ENCODE results near the gene SENP3.

The SENP3 gene

DNA sequence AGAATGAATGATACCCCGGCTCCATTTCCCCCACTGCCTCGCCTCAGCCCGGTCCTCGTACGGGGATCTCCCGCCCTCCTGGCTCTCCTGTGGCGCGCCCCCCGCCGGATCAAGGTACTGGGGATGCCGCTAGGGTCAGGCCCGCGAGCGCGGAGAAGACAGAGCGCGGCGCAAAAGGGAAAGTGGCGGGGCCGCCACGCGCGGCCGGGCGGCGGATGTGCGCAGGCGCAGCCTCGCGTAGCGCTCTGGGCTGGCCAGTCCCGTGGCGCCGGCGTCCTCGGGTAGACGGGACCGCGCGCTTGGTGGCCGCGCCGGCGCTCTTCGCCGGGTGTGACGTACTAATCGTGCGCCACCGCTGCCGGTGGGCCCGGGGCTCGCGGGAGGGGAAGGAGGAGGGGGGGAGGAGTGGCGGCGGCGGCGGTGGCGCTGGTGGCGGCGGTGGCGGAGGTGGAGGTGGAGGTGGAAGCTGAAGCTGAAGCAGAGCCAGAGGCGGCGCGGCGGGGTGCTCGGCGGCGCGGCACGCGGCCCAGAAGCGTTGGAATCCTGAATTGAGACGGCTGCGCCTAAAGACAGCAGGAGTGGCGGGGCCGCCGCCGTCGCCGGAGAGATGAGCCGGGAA, at the start of gene SENP3:
TSS of gene SENP3 (plus strand) at position 331 of the 619 bp plus-strand sequence. CDS start 1,158 bp downstream, outside the sequence.
- DNase-seq (ENCODE audit: low spot score) = peak; percentile 89

DNA sequence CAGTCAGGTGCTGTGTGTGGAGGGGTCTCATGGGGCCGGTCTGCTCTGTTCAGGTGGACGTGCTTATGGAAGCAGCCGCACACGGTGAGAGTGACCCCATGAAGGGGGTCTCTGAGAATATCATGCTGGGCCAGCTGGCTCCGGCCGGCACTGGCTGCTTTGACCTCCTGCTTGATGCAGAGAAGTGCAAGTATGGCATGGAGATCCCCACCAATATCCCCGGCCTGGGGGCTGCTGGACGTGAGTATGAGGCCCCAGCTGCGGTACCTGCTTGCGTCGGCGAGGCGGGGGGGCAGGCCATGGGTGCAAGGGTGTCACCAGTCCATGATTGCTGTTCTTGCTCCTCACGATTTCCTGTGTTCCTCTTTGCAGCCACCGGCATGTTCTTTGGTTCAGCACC, 49.6 kb upstream of the SENP3 start:
- no peak for DNase-seq (ENCODE audit: low spot score)

DNA sequence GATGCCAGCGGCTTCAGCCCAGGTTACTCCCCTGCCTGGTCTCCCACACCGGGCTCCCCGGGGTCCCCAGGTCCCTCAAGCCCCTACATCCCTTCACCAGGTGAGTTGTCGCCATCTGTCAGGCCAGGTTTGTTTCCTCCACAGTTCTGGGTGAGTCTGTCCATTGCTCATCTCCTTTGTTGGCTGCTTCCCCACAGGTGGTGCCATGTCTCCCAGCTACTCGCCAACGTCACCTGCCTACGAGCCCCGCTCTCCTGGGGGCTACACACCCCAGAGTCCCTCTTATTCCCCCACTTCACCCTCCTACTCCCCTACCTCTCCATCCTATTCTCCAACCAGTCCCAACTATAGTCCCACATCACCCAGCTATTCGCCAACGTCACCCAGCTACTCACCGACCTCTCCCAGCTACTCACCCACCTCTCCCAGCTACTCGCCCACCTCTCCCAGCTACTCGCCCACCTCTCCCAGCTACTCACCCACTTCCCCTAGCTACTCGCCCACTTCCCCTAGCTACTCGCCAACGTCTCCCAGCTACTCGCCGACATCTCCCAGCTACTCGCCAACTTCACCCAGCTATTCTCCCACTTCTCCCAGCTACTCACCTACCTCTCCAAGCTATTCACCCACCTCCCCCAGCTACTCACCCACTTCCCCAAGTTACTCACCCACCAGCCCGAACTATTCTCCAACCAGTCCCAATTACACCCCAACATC, 48.7 kb upstream of the SENP3 start:
- DNase-seq (ENCODE audit: low spot score) = no peak

DNA sequence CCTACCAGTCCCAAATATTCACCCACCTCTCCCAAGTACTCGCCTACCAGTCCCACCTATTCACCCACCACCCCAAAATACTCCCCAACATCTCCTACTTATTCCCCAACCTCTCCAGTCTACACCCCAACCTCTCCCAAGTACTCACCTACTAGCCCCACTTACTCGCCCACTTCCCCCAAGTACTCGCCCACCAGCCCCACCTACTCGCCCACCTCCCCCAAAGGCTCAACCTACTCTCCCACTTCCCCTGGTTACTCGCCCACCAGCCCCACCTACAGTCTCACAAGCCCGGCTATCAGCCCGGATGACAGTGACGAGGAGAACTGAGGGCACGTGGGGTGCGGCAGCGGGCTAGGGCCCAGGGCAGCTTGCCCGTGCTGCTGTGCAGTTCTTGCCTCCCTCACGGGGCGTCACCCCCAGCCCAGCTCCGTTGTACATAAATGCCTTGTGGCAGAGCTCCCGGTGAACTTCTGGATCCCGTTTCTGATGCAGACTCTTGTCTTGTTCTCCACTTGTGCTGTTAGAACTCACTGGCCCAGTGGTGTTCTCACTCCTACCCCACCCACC, 47.8 kb upstream of the SENP3 start:
- no peak for DNase-seq (ENCODE audit: low spot score)

DNA sequence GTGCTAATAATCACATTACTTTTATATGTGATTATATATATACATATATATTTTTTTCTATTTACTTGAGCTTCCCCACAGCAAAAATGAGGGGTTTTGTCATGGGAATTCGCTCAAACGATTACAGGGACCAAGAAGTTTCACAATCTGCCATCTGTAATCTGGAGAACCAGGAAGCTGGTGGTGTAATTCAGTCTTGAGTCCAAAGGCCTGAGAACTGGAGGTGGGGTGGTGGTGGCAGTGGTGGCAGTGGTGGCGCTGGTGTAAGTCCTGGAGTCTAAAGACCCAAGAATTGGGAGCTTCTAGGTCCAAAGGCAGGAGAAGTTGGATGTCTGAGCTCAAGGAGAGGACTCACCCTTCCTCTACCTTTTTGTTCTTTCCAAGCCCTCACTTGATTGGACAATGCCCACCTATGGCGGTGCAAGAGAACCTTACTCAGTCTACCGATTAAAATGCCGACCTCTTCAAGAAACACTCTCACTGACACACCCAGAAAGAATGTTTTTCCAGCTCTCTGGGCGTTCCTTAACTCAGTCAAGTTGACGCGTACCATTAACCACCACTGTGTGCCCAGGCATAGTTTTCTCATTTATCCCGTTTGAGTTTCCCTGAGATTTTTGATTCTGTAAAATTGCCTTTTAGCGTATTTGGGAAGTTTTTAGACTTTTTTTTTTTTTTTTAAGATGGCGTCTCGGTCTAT, 45.7 kb upstream of the SENP3 start:
- DNase-seq (ENCODE audit: low spot score) = no peak

DNA sequence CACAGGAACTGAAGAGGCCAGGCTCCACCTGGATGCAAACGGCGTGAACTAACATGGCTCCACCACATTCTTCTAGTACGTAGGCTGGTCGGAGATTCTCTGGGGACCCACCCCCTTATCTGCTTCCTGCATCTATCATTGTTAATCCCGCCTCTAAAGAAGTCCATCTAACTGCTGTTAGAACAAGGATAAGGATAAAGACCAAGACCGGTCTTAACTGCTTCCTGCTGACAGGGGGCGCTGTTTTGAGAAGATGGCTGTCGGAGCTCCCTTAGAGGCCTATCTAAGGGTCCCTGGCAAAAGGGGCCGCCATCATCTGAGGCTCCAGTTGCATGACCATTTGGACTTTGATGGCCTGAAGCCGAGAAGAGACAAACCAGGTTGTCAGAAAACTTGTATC, 38.7 kb upstream of the SENP3 start:
- DNase-seq (ENCODE audit: low spot score) = no peak

DNA sequence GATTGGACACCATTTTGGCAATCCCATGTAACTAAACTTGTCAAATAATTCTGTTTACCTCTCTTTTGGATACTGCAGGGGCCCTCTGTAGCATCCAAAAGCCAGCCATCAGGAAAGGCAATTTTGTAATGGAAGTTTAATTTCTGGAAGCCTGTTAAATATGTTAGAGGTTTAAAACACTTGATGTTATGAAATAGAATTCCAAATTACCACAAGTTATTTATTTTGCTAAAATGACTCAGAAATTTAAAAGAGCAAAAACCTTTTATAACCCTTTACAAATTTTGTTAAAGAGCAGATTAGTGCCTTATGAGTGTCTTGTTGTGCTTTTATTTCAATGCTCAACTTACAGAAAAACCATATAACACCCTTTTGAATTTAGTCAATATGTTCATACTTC, 32.9 kb upstream of the SENP3 start:
- DNase-seq (ENCODE audit: low spot score) = no peak

DNA sequence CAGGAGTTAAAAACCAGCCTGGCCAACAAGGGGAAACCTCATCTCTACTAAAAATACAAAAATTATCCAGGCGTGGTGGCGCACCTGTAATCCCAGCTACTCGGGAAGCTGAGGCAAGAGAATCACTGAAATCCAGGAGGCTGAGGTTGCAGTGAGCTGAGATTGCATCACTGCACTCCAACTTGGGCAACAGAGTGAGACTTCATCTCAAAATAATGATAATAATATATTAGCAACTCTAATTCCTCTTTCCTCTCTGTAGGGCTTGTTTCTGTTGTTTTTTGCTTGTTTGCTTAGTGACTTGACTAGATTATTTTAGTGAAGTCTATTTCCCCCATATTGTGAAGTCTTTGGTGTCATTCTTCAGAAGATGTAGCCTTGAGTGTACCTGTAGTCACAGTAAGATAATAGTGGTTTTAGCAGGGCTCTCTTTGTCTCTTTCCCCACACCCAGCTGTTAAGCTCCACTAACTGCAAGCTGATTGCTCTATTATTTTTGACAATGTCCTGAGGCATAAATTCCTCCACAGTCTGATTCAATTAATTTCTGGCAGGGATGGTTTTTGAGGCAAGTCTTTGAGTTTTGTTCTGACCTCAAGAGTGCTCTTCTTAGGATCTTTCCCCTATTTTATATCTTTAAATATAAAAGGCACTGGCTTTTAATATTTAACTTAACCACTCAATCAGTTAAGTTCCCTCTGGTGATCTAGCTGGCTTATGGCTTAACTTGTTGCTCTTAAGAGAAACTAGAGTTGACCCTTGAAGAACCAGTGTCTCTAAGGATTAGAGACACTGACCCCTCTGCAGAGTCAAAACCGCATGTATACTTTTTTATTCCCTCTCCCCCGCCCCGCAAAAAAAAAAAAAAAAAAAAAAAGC, 31.5 kb upstream of the SENP3 start:
- no peak for DNase-seq (ENCODE audit: low spot score)

DNA sequence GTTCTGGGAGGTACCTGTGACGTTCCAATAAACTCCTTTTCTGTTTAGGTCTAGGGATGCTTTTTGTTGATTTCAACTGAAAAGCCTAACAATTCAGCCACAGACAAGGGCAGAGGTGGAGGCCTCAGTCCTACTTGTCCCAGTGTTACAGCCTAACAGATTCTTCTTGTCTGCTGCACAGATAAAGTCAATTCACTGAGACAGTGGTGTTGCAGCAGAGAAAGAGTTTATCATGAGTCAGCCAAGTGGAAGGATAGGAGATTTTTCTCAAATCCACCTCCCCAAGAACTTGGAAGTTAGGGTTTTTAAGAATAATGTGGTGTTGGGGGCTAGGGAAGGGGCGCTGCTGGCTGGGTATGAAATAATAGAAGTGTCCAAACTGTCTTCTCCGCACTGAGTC, 23.7 kb upstream of the SENP3 start:
- no peak for DNase-seq (ENCODE audit: low spot score)

DNA sequence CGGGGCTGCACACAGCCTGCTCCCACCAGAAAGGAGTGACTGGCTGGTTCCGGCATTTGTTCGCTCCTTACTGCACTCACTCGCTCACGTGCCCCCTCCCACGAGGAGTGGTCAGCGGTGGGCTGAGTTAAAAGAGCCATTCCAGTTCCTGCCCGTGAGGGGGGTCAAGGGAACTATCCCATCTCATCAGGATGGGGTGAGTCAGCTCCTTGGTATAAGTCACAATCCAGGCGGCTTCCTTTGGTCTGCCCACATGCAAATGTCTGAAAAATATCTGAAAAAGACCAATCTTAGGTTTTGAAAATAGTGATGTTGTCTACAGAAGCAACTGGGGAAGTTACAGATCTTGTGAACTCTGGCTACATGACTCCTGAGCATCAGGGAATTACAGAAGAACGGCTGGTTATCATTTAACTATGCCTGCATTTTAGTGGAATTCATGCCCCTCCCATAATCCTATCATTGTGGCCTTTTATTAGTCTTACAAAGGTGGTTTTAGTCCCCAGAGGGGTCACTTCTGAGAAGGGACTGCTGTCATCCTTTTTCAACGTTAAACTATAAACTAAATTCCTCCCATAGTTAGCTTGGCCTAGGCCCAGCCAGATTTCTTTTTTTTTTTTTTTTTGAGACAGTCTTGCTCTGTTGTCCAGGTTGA, 22.7 kb upstream of the SENP3 start:
- no peak for DNase-seq (ENCODE audit: low spot score)

DNA sequence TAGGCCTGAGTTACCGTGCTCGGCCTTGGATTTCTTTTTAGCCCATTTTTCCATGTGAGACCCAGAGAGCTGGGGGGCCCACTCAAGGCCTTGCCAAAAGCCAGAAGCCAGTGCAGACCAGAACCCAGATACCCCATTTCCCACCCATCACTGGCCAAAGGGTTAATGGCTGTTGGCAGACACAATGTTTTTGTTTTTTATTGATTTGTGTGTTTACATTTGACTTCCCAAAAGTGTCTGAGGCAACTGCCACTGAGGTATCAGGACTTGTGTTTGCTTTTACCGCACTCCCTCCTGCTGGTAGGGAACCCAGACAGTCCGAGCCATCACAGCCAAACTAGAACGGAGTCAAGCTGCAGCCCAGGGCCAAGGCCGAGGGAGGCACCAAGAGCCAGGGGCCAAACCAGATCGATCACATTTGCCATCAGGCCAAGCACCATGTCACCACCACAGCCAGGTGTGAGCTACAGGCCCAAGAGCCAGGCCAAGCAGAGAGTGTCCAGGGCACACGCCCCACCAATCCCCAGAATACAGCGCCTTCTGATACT, 20.6 kb upstream of the SENP3 start:
- no peak for DNase-seq (ENCODE audit: low spot score)

DNA sequence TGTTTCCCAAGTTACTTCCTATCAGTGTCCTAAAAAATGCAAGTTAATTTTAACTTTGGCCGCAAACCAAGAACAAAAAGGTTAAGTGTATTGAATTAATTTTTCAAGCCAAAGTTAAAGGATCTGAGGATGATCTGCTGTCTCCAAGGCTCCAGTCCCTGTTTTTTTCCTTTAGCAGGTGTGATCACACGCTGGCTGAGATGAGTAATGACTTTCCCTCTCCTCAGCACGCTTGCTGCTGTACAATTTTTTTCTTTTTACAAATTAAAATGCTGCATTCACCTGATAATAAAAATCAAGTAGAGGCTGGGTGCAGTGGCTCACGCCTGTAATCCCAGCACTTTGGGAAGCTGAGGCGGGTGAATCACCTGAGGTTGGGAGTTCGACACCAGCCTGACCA, 16.8 kb upstream of the SENP3 start:
- DNase-seq (ENCODE audit: low spot score) = no peak

DNA sequence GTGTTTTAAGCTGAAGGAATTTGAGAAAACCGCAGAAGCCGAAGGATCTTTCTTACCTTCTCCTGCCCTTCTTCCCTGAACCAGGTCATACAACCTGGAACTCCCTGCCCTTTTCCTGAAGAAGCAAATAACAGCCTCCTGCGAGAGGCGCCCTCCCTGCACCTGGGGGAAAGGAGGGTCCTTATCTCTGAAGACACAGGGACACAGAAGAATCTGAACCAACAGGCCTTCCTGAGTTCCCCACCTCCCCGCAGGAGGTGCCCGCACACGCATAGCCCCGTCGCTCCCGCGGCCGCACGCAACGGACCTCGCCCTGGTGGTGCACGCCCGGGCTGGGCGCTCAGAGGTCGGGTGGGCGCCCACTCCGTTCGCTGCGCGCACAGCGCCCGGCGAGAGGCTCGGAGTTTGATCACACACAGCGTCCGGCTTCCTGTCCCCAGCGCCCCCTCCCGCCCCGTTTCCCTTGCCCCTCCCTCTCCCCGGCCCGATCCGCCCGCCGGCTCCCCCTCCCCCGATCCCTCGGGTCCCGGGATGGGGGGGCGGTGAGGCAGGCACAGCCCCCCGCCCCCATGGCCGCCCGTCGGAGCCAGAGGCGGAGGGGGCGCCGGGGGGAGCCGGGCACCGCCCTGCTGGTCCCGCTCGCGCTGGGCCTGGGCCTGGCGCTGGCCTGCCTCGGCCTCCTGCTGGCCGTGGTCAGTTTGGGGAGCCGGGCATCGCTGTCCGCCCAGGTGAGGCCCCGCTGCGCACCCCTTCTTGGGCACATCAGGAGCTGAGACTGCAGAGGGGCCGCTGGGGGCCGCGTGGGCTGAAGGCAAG, 12.9 kb upstream of the SENP3 start, which contains the start of gene TNFSF12:
TSS of gene TNFSF12 (plus strand) at position 474 of the 816 bp plus-strand sequence. CDS start at position 570, 96 bp downstream.
- DNase-seq (ENCODE audit: low spot score) = no peak

DNA sequence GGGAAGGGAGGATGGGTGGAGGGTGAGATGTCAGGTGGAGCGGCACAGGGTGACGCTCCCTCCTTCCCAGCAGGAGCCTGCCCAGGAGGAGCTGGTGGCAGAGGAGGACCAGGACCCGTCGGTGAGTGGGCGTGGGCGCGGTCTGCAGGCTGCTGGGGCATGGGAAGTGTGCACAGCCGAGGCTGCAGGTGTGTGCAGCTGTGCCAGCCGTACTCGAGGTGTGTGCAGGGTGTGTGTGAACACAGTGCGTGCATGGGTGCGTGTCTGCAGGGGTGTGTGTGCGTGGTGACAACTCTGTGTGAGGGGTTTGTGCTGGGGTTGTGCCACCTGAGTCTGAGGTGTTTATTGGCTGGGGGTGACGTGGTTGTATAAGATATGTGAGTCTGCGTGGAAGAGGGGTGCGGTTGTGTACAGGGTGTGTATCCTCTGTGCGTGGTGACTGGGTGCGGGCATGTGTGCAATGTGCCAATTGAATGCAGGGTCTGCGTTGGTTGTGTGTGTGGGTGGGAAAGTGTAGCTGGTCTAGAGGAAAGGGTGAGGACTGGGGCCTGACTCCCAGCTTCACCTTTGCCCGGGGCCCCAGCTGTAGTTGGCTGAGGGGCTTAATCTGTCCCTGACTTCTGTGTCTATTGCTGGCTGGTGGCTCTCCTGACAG, 12.2 kb upstream of the SENP3 start:
- no peak for DNase-seq (ENCODE audit: low spot score)

DNA sequence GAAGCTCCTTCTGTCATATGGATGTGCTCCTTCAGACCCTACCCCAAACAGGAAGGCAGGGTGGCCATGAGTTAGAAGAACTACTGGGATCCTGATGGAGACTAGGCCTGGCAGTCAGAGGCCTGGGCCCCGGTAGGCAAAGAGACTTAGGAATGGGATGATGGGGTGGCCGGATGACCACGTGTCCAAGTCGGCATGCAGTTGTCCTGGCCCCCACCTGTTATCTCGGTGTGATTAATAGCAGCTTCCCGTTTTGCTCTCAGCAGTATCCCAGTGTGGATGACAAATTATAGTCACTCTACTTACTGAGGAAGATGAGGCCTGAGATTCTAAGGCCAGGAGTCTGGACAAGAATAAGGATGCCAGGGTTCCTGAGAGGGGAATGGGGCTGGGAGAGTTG, 11.4 kb upstream of the SENP3 start:
- no peak for DNase-seq (ENCODE audit: low spot score)

DNA sequence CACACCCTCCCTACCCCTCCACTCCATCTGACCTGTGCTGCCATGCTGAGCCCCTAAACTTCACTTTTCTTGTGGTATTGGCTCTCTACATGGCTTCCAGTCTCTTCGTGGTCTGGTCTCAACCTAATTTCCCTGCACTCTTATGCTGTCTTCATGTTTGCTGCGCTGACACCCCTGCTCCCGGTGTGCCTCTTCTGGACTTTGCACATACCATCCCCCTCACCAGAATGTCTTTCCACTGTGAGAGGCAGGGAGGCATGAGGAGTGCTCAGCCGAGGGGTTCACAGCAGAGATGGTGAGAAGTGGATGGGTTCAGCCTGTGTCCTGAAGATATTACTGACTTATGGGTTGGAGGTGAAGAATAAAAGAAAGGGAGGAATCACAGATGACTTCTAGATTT, 10.3 kb upstream of the SENP3 start:
- DNase-seq (ENCODE audit: low spot score) = no peak

DNA sequence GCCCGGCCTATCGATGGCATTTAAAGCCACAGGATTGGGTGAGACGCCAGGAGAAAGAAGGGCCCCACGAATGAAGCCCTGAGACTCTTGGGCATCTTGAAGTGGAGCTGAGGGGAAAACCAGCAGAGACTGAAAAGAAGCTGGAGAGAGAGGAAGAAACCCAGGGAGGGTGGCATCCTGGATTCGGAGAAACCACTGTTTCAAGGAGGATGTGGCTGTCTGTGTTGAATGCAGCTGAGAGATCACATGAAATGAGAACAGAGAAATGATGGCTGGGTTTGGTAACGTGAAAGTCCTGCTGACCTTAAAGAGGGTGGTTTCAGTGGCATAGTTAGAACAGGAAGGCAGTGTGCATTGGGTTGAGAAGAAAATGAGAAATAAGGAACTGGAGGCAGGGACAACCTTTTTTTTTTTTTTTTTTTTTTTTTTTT, 9.1 kb upstream of the SENP3 start:
- DNase-seq (ENCODE audit: low spot score) = no peak

DNA sequence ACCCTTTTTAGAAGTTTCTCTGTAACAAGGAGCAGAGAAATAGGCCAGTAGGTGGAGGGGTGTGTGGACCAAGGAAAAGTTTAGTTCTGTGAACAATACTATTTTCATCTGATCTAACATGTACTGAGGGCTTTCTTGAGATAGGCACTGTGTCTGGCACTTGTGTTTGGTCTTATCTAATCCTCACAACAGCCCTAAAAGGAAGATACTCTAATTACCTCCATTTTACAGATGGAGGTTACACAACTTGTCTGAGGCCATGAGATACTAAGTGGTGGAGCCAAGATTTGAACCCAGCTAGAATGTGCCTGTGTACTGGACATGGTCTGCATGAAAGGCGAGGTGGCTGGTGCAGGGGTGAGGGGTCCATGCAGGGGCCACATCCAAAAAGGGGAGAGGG, 8.4 kb upstream of the SENP3 start:
- DNase-seq (ENCODE audit: low spot score) = no peak

DNA sequence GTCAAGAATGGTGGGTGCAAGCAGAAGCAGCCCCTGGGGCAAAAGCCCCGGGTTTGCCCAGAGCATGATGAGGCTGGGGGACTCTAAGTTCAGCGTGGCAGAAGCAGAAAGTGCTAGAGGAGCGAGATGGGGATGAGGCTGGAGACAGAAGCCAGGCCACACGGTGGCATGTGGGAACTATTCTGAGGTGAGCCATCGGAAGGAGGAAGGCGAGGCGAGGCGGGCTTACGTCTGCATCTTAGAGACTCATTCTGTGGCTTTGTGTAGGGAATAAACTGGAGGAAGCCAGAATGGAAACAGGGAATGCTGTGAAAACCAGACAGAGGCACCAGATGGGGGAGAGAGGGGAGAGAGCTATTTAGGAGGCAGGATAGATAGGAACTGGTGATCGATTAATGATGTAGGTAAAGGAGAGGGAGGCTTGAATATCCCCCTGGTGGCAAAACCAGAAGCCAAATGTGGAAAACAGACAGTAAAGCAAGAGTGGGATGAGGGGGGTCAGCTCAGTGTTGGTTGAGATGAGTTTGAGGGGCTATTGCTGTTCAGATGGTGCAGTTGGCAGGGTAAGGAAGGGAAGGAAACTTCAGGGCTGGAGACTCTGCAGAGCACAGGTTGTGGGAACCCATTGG, 6.3 kb upstream of the SENP3 start:
- DNase-seq (ENCODE audit: low spot score) = no peak

All from HuH-7 (cell line).